OCI-LY1 (cell line): ENCODE results near the gene ARL8A.

Experiments used
- H2AFZ ChIP-seq: fragments of 200-600 bp; sonication (generic), shearing (Covaris generic); 2 replicates; pipeline ENCODE4 v1.6.0; 2014; ENCODE audit warnings: antibody characterized with exemption, mild to moderate bottlenecking, low read length
- H3F3A ChIP-seq: fragments of 200-600 bp; sonication (generic), shearing (Covaris generic); 2 replicates; pipeline ENCODE4 v1.6.0; 2014; ENCODE audit warnings: mild to moderate bottlenecking, antibody characterized with exemption, low read length, moderate library complexity; ENCODE audit not compliant: insufficient read depth
- H3K27ac ChIP-seq: fragments of 200-600 bp; sonication (generic); 2 replicates; pipeline ENCODE4 v1.5.1; 2014; ENCODE audit warnings: low read length, mixed run types, mild to moderate bottlenecking, low read depth; ENCODE audit not compliant: poor library complexity, severe bottlenecking
- H3K27me3 ChIP-seq: fragments of 200-600 bp; sonication (generic); 2 replicates; pipeline ENCODE4 v1.6.0; 2014; ENCODE audit warnings: antibody characterized with exemption, mild to moderate bottlenecking, low read length, moderate library complexity; ENCODE audit not compliant: insufficient read depth
- H3K36me3 ChIP-seq: fragments of 200-600 bp; sonication (generic); 2 replicates; pipeline ENCODE4 v1.6.1; 2014; ENCODE audit warnings: mild to moderate bottlenecking, antibody characterized with exemption, low read length, moderate library complexity, mixed read lengths; ENCODE audit not compliant: insufficient read depth
- H3K4me1 ChIP-seq: fragments of 200-600 bp; sonication (generic); 2 replicates; pipeline ENCODE4 v1.5.1; 2014; ENCODE audit warnings: mild to moderate bottlenecking, low read length, moderate library complexity; ENCODE audit not compliant: insufficient read depth, severe bottlenecking
- H3K4me2 ChIP-seq: fragments of 200-600 bp; sonication (generic), shearing (Covaris generic); 2 replicates; pipeline ENCODE4 v1.6.1; 2014; ENCODE audit warnings: low read length
- H3K4me3 ChIP-seq: fragments of 200-600 bp; sonication (generic); 2 replicates; pipeline ENCODE4 v1.5.1; 2014; ENCODE audit warnings: low read length, low read depth, mild to moderate bottlenecking, mixed read lengths; ENCODE audit not compliant: poor library complexity, severe bottlenecking
- H3K79me2 ChIP-seq: fragments of 200-600 bp; shearing (Covaris generic); 2 replicates; pipeline ENCODE4 v1.6.1; 2016; ENCODE audit warnings: mixed run types, low read length, mixed read lengths; ENCODE audit not compliant: insufficient read depth
- H3K9ac ChIP-seq: fragments of 200-600 bp; sonication (generic), shearing (Covaris generic); 2 replicates; pipeline ENCODE4 v1.6.1; 2014; ENCODE audit warnings: mild to moderate bottlenecking, low read length, mixed read lengths
- H3K9me2 ChIP-seq: fragments of 200-600 bp; sonication (generic), shearing (Covaris generic); 2 replicates; pipeline ENCODE4 v1.6.1; 2014; ENCODE audit warnings: low read depth, mild to moderate bottlenecking, low read length, mixed read lengths
- H3K9me3 ChIP-seq: fragments of 200-600 bp; shearing (Covaris generic); 2 replicates; pipeline ENCODE4 v1.6.1; 2014; ENCODE audit warnings: low read length, mixed read lengths
- H4K20me1 ChIP-seq: fragments of 200-600 bp; sonication (generic), shearing (Covaris generic); 2 replicates; pipeline ENCODE4 v1.6.0; 2016; ENCODE audit warnings: mild to moderate bottlenecking, low read length; ENCODE audit not compliant: insufficient read depth
- CTCF ChIP-seq: fragments of 200-600 bp; sonication (generic), shearing (Covaris generic); IDR thresholded peaks from 2 replicates; pipeline ENCODE4 v1.5.1; 2017; ENCODE audit warnings: mild to moderate bottlenecking, antibody characterized with exemption, low read length, moderate library complexity, mixed read lengths
- EZH2 ChIP-seq: fragments of 200-600 bp; sonication (generic), shearing (Covaris generic); IDR thresholded peaks from 2 replicates; pipeline ENCODE4 v1.8.0; 2017; ENCODE audit warnings: borderline replicate concordance, mixed run types, mild to moderate bottlenecking, antibody characterized with exemption, low read length, moderate library complexity, mixed read lengths

ARL8A gene

GRCh38 chr1:202144402-202145067, at the start of gene ARL8A:
TSS of gene ARL8A (minus strand) at chr1:202144737. CDS start at chr1:202144572, 165 bp downstream.
- peaks cover 29% of the 10 kb centered on the region for H3K79me2 ChIP-seq
- H3K27ac ChIP-seq: peak within 1 kb of the TSS; percentile 72
- H3K4me1 ChIP-seq: peaks cover 23% of the 10 kb centered on the region
- peak within 1 kb of the TSS; percentile 59; the same call in 1 of the 2 replicates for H2AFZ ChIP-seq
- TF ChIP-seq EZH2 (no peak), CTCF (no peak)
- no peaks in the 10 kb centered on the region for H3K9me3 ChIP-seq
- peak within 1 kb of the TSS; percentile 67 for H3K4me2 ChIP-seq
- peak within 1 kb of the TSS; percentile 86 for H3K9ac ChIP-seq
- no peaks in the 10 kb centered on the region for H3F3A ChIP-seq
- H3K27me3 ChIP-seq: no peaks in the 10 kb centered on the region
- no peaks in the 10 kb centered on the region for H4K20me1 ChIP-seq
- H3K4me3 ChIP-seq: peak within 1 kb of the TSS; percentile 77
- no peaks in the 10 kb centered on the region for H3K9me2 ChIP-seq
- H3K36me3 ChIP-seq: peaks cover 46% of the 10 kb centered on the region

GRCh38 chr1:202194328-202194648, 49.8 kb upstream of the ARL8A start:
- Histone ChIP-seq H3K27ac (no peak overlapping the region), H3K9me3 (no peaks in the 10 kb centered on the region), H3K79me2 (no peaks in the 10 kb centered on the region), H3K4me2 (no peak overlapping the region), H3K4me1 (no peaks in the 10 kb centered on the region), H3K9ac (no peak overlapping the region), H2AFZ (no peak overlapping the region), H3K36me3 (no peaks in the 10 kb centered on the region), H3K4me3 (no peak overlapping the region), H3K9me2 (no peaks in the 10 kb centered on the region), H3K27me3 (no peaks in the 10 kb centered on the region), H4K20me1 (no peaks in the 10 kb centered on the region), H3F3A (no peaks in the 10 kb centered on the region)
- TF ChIP-seq EZH2: no peak
- no peak for TF ChIP-seq CTCF

GRCh38 chr1:202193614-202194327, 49.2 kb upstream of the ARL8A start, which contains the start of gene LGR6:
TSS of gene LGR6 (plus strand) at chr1:202193799. CDS start at chr1:202193990, 191 bp downstream.
- Histone ChIP-seq H3K4me3 (no peak within 1 kb of the TSS), H3K9me3 (no peaks in the 10 kb centered on the region), H3K9ac (no peak within 1 kb of the TSS), H3K79me2 (no peaks in the 10 kb centered on the region), H3K9me2 (no peaks in the 10 kb centered on the region), H4K20me1 (no peaks in the 10 kb centered on the region), H3K4me2 (no peak within 1 kb of the TSS), H3K4me1 (no peaks in the 10 kb centered on the region), H3K27ac (no peak within 1 kb of the TSS), H3F3A (no peaks in the 10 kb centered on the region), H2AFZ (no peak within 1 kb of the TSS), H3K27me3 (no peaks in the 10 kb centered on the region), H3K36me3 (no peaks in the 10 kb centered on the region)
- TF ChIP-seq EZH2 (no peak), CTCF (no peak)
